ENCODE data around the gene EFL1. TPM values are rescaled to one million over a fixed set of nuclear protein-coding genes. Genes with fewer than 3 reads are reported as not detected.

EFL1 gene
- total RNA-seq, 2 donors from 2014 or later, result 42.0 to 59.1 TPM

- DNase-seq, result peak; percentile 97
- Histone ChIP-seq H3K4me3 (ENCODE audit: low read length) (no peak overlapping the region), H3K27ac (ENCODE audit: low read depth, low read length) (no peak overlapping the region), H3K36me3 (ENCODE audit: control insufficient read depth, insufficient read depth, low read length) (no peaks in the 10 kb centered on the region), H3K9me3 (ENCODE audit: control insufficient read depth, low read length) (peaks cover 7% of the 10 kb centered on the region), H3K27me3 (ENCODE audit: control insufficient read depth, insufficient read depth, low read length, poor library complexity, severe bottlenecking) (no peaks in the 10 kb centered on the region), H3K9ac (ENCODE audit: extremely low read depth, low read length, poor library complexity, severe bottlenecking) (no peak overlapping the region), H3K4me1 (ENCODE audit: control insufficient read depth, insufficient read depth, low read length) (no peaks in the 10 kb centered on the region)
- Mint-ChIP-seq H3K27ac (no peak overlapping the region), H3K4me3 (no peak overlapping the region), H3K27me3 (ENCODE audit: insufficient read depth) (peaks cover 5% of the 10 kb centered on the region), H3K9me3 (peaks cover 7% of the 10 kb centered on the region), H3K36me3 (ENCODE audit: low read depth) (peaks cover 2% of the 10 kb centered on the region), H3K4me1 (peaks cover 9% of the 10 kb centered on the region)
- 67 to 73% methylated on average over 8 to 9 of the region's 9 CpGs for WGBS, 2 experiments (ENCODE audit: insufficient coverage in 1 of 2, insufficient read length in 1 of 2)
- peak; percentile 94 for TF ChIP-seq CTCF (conservative IDR thresholded peaks at IDR 0.05)
These were observed 153.9 kb downstream of the EFL1 start for GRCh38 chr15:82108489-82109078.

GRCh38 chr15:82106679-82107078, 155.9 kb downstream of the EFL1 start:
- Histone ChIP-seq H3K27me3 (ENCODE audit: control insufficient read depth, insufficient read depth, low read length, poor library complexity, severe bottlenecking) (no peaks in the 10 kb centered on the region), H3K9ac (ENCODE audit: extremely low read depth, low read length, poor library complexity, severe bottlenecking) (no peak overlapping the region), H3K27ac (ENCODE audit: low read depth, low read length) (no peak overlapping the region), H3K36me3 (ENCODE audit: control insufficient read depth, insufficient read depth, low read length) (no peaks in the 10 kb centered on the region), H3K4me3 (ENCODE audit: low read length) (no peak overlapping the region), H3K4me1 (ENCODE audit: control insufficient read depth, insufficient read depth, low read length) (no peaks in the 10 kb centered on the region), H3K9me3 (ENCODE audit: control insufficient read depth, low read length) (peaks cover 4% of the 10 kb centered on the region)
- H3K36me3 Mint-ChIP-seq (ENCODE audit: low read depth), result peaks cover 2% of the 10 kb centered on the region
- no peak for DNase-seq
- peaks cover 6% of the 10 kb centered on the region for H3K9me3 Mint-ChIP-seq
- no peak for TF ChIP-seq CTCF (conservative IDR thresholded peaks at IDR 0.05)
- no peak overlapping the region for H3K27ac Mint-ChIP-seq
- H3K27me3 Mint-ChIP-seq (ENCODE audit: insufficient read depth), result peaks cover 4% of the 10 kb centered on the region
- H3K4me3 Mint-ChIP-seq, result no peak overlapping the region
- 97 to 100% methylated on average over 3 to 5 of the region's 5 CpGs for WGBS, 2 experiments (ENCODE audit: insufficient coverage in 1 of 2, insufficient read length in 1 of 2)
- H3K4me1 Mint-ChIP-seq, result peaks cover 9% of the 10 kb centered on the region

- H3K4me3 ChIP-seq (ENCODE audit: low read length), result no peak overlapping the region
- Mint-ChIP-seq H3K9me3 (peaks cover 3% of the 10 kb centered on the region), H3K36me3 (ENCODE audit: low read depth) (no peaks in the 10 kb centered on the region), H3K27ac (peak overlapping the region; percentile 69), H3K4me1 (peaks cover 10% of the 10 kb centered on the region), H3K4me3 (no peak overlapping the region), H3K27me3 (ENCODE audit: insufficient read depth) (peaks cover 4% of the 10 kb centered on the region)
- no peak overlapping the region for H3K27ac ChIP-seq (ENCODE audit: low read depth, low read length)
- no peaks in the 10 kb centered on the region for H3K4me1 ChIP-seq (ENCODE audit: control insufficient read depth, insufficient read depth, low read length)
- WGBS, 2 experiments (ENCODE audit: insufficient coverage in 1 of 2, insufficient read length in 1 of 2), result 90 to 100% methylated on average over 2 to 5 of the region's 7 CpGs
- no peaks in the 10 kb centered on the region for H3K36me3 ChIP-seq (ENCODE audit: control insufficient read depth, insufficient read depth, low read length)
- TF ChIP-seq CTCF (conservative IDR thresholded peaks at IDR 0.05), result no peak
- DNase-seq, result peak; percentile 79
- H3K27me3 ChIP-seq (ENCODE audit: control insufficient read depth, insufficient read depth, low read length, poor library complexity, severe bottlenecking), result no peaks in the 10 kb centered on the region
- H3K9ac ChIP-seq (ENCODE audit: extremely low read depth, low read length, poor library complexity, severe bottlenecking), result no peak overlapping the region
- no peaks in the 10 kb centered on the region for H3K9me3 ChIP-seq (ENCODE audit: control insufficient read depth, low read length)
These were observed 156.9 kb downstream of the EFL1 start for GRCh38 chr15:82105451-82106215.
